ENCODE results near the gene GPR160. TPM values are rescaled to one million over a fixed set of nuclear protein-coding genes. Genes with fewer than 3 reads are reported as not detected.

GPR160 gene
- total RNA-seq, 5 donors from 2014 or later (not counting 1 experiment from before 2014, with no cell fraction given): 4.3 to 8.4 (median 5.9) TPM

DNA sequence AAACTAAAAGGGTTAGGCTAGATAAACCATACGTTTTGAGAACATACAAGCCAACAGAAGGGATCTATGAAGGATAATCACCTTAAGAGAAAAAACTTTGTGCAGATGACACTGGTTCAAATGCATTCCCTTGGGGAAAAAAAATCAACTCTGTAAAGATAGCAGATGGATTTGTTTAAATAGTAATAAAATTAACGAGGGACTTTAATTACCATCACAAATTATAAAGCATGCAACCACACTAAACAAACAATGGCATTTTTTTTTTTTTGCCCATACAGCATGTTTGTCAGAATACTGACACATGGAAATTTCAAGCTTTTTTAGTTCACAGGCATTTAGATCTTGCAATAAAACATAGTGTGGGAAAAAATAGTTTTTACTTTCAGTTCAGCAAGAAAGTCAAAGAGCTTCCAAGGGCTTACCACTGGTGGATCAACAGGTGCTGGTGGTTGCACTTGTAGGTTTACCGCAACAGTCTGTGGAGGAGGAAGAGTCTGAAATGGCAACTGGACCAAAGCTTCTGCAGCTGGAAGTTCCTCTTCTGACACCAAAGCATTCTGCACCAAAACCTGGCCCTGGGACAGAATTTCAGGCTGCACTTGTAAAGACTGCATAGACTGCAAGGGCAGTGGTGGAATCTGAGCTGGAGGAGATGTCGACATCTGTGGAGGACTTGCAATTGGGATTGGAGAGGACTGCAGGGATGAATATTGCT, 90.6 kb downstream of the GPR160 start:
- H3K27ac Mint-ChIP-seq: peak overlapping the region; percentile 65 to 75
- H3K9me3 ChIP-seq: peaks cover 3% of the 10 kb centered on the region
- H3K4me1 ChIP-seq (ENCODE audit: control insufficient read depth in 1 of 2, extremely low read depth in 1 of 2, insufficient read depth in 2 of 2, low read length in 2 of 2): peaks cover 2 to 12% of the 10 kb centered on the region in 2 experiments
- DNase-seq (peak in 4 of 35 experiments; percentile 3 to 34 (median 18)), ATAC-seq (replicated peaks in 1 of 4) (peak; percentile 27 to 77 (median 45))
- peak overlapping the region; percentile 2 to 68 (median 11) for H3K4me3 Mint-ChIP-seq
- peaks cover 37% of the 10 kb centered on the region for H3K36me3 Mint-ChIP-seq
- H3K4me1 Mint-ChIP-seq: peaks cover 29 to 50% (median 39%) of the 10 kb centered on the region in 3 donors
- no peak overlapping the region for H3K4me3 ChIP-seq (ENCODE audit: control insufficient read depth in 1 of 2, extremely low read depth in 1 of 2, low read length in 1 of 2)
- 44% methylated on average over 1 of the region's 4 CpGs for WGBS (ENCODE audit: insufficient coverage)
- ChIA-PET CTCF (interaction anchor here in 1 of 2 donors (0.5 kb wide), 1 partner anchor 257 kb away, joined by 3 read pairs; no protein-coding TSS in a partner anchor), POLR2A (interaction anchor here (0.5 to 0.7 kb wide), 3 partner anchors 21 to 262 kb away, joined by 3 read pairs; no protein-coding TSS in a partner anchor)
- no peaks in the 10 kb centered on the region for H3K27me3 Mint-ChIP-seq
- no peaks in the 10 kb centered on the region for H3K27me3 ChIP-seq (replicated peaks in 1 of 2; ENCODE audit: control insufficient read depth in 2 of 2, extremely low read depth in 1 of 2, insufficient read depth in 2 of 2, low read length in 1 of 2)
- H3K9me3 Mint-ChIP-seq: peaks cover 0 to under 1% (median under 1%) of the 10 kb centered on the region in 3 donors
- no peak overlapping the region for H3K27ac ChIP-seq (ENCODE audit: low read length)
- H3K36me3 ChIP-seq (ENCODE audit: control insufficient read depth in 2 of 2, extremely low read depth in 1 of 2, insufficient read depth in 1 of 2, low read length in 1 of 2): peaks cover 2 to 42% of the 10 kb centered on the region in 2 donors

GRCh38 chr3:170128977-170129431, 91.2 kb downstream of the GPR160 start:
- Histone ChIP-seq H3K27ac (ENCODE audit: low read length) (no peak overlapping the region), H3K36me3 (ENCODE audit: control insufficient read depth in 2 of 2, extremely low read depth in 1 of 2, insufficient read depth in 1 of 2, low read length in 1 of 2) (peaks cover 2 to 48% of the 10 kb centered on the region in 2 donors), H3K4me3 (ENCODE audit: control insufficient read depth in 1 of 2, extremely low read depth in 1 of 2, low read length in 1 of 2) (no peak overlapping the region), H3K27me3 (replicated peaks in 1 of 2; ENCODE audit: control insufficient read depth in 2 of 2, extremely low read depth in 1 of 2, insufficient read depth in 2 of 2, low read length in 1 of 2) (no peaks in the 10 kb centered on the region), H3K4me1 (ENCODE audit: control insufficient read depth in 1 of 2, extremely low read depth in 1 of 2, insufficient read depth in 2 of 2, low read length in 2 of 2) (peaks cover 2 to 12% of the 10 kb centered on the region in 2 experiments), H3K9me3 (peaks cover 3% of the 10 kb centered on the region)
- ATAC-seq (replicated peaks in 1 of 4): peak in 2 of 4 experiments; percentile 19 to 36
- Mint-ChIP-seq H3K4me1 (peaks cover 29 to 55% (median 41%) of the 10 kb centered on the region in 3 donors), H3K27ac (peak overlapping the region; percentile 65 to 75), H3K36me3 (peaks cover 42% of the 10 kb centered on the region), H3K27me3 (no peaks in the 10 kb centered on the region), H3K4me3 (peak overlapping the region; percentile 2 to 68 (median 11)), H3K9me3 (peaks cover 0 to 4% (median 4%) of the 10 kb centered on the region in 3 donors)
- WGBS (ENCODE audit: insufficient coverage): 83% methylated on average over 1 of the region's 1 CpG
- POLR2A ChIA-PET: interaction anchor here in 1 of 2 donors (0.6 kb wide), 1 partner anchor 20 kb away, joined by 3 read pairs; no protein-coding TSS in a partner anchor
- DNase-seq: no peak
- CTCF ChIA-PET: interaction anchor here in 1 of 2 donors (0.5 kb wide), 2 partner anchors 256 to 1411 kb away, joined by 3 to 8 read pairs; no protein-coding TSS in a partner anchor

DNA sequence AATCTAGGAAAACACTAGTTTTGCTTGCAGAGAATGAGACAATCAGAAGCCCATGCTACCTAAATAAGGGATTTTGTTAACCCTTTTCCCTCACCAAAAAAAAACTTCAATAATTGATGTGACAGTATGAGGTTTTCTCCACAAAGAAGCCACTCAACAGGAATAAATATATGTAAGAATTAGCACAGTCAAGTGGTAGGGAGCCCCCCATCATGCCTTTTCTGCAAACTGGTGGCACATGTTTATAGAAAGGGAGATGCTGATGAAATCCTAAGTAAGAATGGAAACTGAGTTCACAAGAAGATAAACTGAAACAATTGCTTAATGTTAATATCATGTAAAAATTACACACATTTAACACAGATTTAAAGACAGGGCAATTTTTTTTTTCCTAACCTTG, 92.7 kb downstream of the GPR160 start:
- DNase-seq (no peak), ATAC-seq (replicated peaks in 1 of 4) (no peak)
- Histone ChIP-seq H3K27ac (ENCODE audit: low read length) (no peak overlapping the region), H3K4me1 (ENCODE audit: control insufficient read depth in 1 of 2, extremely low read depth in 1 of 2, insufficient read depth in 2 of 2, low read length in 2 of 2) (peaks cover 2 to 12% of the 10 kb centered on the region in 2 experiments), H3K36me3 (ENCODE audit: control insufficient read depth in 2 of 2, extremely low read depth in 1 of 2, insufficient read depth in 1 of 2, low read length in 1 of 2) (peaks cover 2 to 51% of the 10 kb centered on the region in 2 donors), H3K4me3 (ENCODE audit: control insufficient read depth in 1 of 2, extremely low read depth in 1 of 2, low read length in 1 of 2) (no peak overlapping the region), H3K9me3 (peaks cover 3% of the 10 kb centered on the region), H3K27me3 (replicated peaks in 1 of 2; ENCODE audit: control insufficient read depth in 2 of 2, extremely low read depth in 1 of 2, insufficient read depth in 2 of 2, low read length in 1 of 2) (no peaks in the 10 kb centered on the region)
- no peak overlapping the region for H3K4me3 Mint-ChIP-seq
- H3K36me3 Mint-ChIP-seq: peaks cover 53% of the 10 kb centered on the region
- peak overlapping the region in 1 of 2 donors; percentile 16 for H3K27ac Mint-ChIP-seq
- H3K4me1 Mint-ChIP-seq: peaks cover 28 to 57% (median 47%) of the 10 kb centered on the region in 3 donors
- CTCF ChIA-PET: no interaction called here
- POLR2A ChIA-PET: no interaction called here
- no peaks in the 10 kb centered on the region for H3K27me3 Mint-ChIP-seq
- peaks cover 0 to 4% (median 4%) of the 10 kb centered on the region in 3 donors for H3K9me3 Mint-ChIP-seq

- Mint-ChIP-seq H3K36me3 (peaks cover 65% of the 10 kb centered on the region), H3K4me1 (peaks cover 32 to 62% (median 49%) of the 10 kb centered on the region in 3 donors), H3K27ac (no peak overlapping the region), H3K9me3 (peaks cover 0 to 4% (median 4%) of the 10 kb centered on the region in 3 donors), H3K4me3 (no peak overlapping the region), H3K27me3 (no peaks in the 10 kb centered on the region)
- Histone ChIP-seq H3K4me3 (ENCODE audit: control insufficient read depth in 1 of 2, extremely low read depth in 1 of 2, low read length in 1 of 2) (no peak overlapping the region), H3K9me3 (peaks cover 3% of the 10 kb centered on the region), H3K36me3 (ENCODE audit: control insufficient read depth in 2 of 2, extremely low read depth in 1 of 2, insufficient read depth in 1 of 2, low read length in 1 of 2) (peaks cover 2 to 55% of the 10 kb centered on the region in 2 donors), H3K27me3 (replicated peaks in 1 of 2; ENCODE audit: control insufficient read depth in 2 of 2, extremely low read depth in 1 of 2, insufficient read depth in 2 of 2, low read length in 1 of 2) (no peaks in the 10 kb centered on the region), H3K4me1 (ENCODE audit: control insufficient read depth in 1 of 2, extremely low read depth in 1 of 2, insufficient read depth in 2 of 2, low read length in 2 of 2) (peaks cover 2 to 12% of the 10 kb centered on the region in 2 experiments), H3K27ac (ENCODE audit: low read length) (no peak overlapping the region)
- ATAC-seq (replicated peaks in 1 of 4) (no peak), DNase-seq (peak in 1 of 35 experiments; percentile 11)
- WGBS (ENCODE audit: insufficient coverage): no CpG with 5 or more reads among the region's 2 CpGs
- ChIA-PET POLR2A (interaction anchor here in 1 of 2 donors (0.6 kb wide), 1 partner anchor 37 kb away, joined by 3 read pairs; no protein-coding TSS in a partner anchor), CTCF (interaction anchor here in 1 of 2 donors (0.7 kb wide), 1 partner anchor 333 kb away, joined by 3 read pairs; no protein-coding TSS in a partner anchor)
Measured at GRCh38 chr3:170132335-170132734, 94.5 kb downstream of the GPR160 start.

Other genes with a start within 250 kb of the GPR160 start
- not detected for gene LRRIQ4, start 225.1 kb upstream of the GPR160 start, total RNA-seq
- 1 to 10 TPM in 1 of 5 donors, under 1 TPM in 4; 0.28 to 1.6 (median 0.92) TPM for gene LRRC34, start 225.1 kb upstream of the GPR160 start, total RNA-seq
- gene LRRC31, start 168.1 kb upstream of the GPR160 start, total RNA-seq: not detected
- not detected for gene SAMD7, start 126.4 kb upstream of the GPR160 start, total RNA-seq
- 10 to 100 TPM; 95.0 to 99.9 (median 97.2) TPM for gene SEC62, start 71.2 kb upstream of the GPR160 start, total RNA-seq
- gene PHC3, start 143.7 kb downstream of the GPR160 start, total RNA-seq: 100 to 1,000 TPM; 132 to 173 (median 150) TPM
- gene PRKCI, start 184.4 kb downstream of the GPR160 start, total RNA-seq: 10 to 100 TPM; 17.1 to 26.3 (median 23.9) TPM

Data from T-cell (primary cell).